Left ventricle myocardium inferior (tissue), 1 donor: ENCODE results near the gene SLC6A11. TPM values are rescaled to one million over a fixed set of nuclear protein-coding genes. Genes with fewer than 3 reads are reported as not detected.

Source experiments
- DNase-seq: peaks from one replicate; pipeline ENCODE4 v3.0.0-alpha.2; 2020
- H3K27ac ChIP-seq: fragments of 200-600 bp; replicated peaks from 2 replicates; pipeline ENCODE4 v1.8.0; 2021
- H3K27me3 ChIP-seq: fragments of 200-600 bp; 2 replicates; pipeline ENCODE4 v1.8.0; 2021; ENCODE audit warnings: low read depth
- H3K36me3 ChIP-seq: fragments of 200-600 bp; 2 replicates; pipeline ENCODE4 v1.8.0; 2021
- H3K4me1 ChIP-seq: fragments of 200-600 bp; 2 replicates; pipeline ENCODE4 v1.8.0; 2021
- H3K4me3 ChIP-seq: fragments of 200-600 bp; 2 replicates; pipeline ENCODE4 v1.8.0; 2021; ENCODE audit warnings: mild to moderate bottlenecking, moderate library complexity
- H3K9me3 ChIP-seq: fragments of 200-600 bp; replicated peaks from 2 replicates; pipeline ENCODE4 v1.8.0; 2021
- CTCF ChIP-seq: fragments of 200-600 bp; IDR thresholded peaks from 2 replicates; pipeline ENCODE4 v1.8.0; 2021; ENCODE audit warnings: antibody characterized with exemption, mild to moderate bottlenecking, borderline replicate concordance
- intact Hi-C: fragments of 100-400 bp; cut with micrococcal nuclease; formaldehyde crosslinking; loops from one replicate; pipeline ENCODE4 v1.11.0; 2022
- total RNA-seq: library from RNA; stranded (reverse); fragmentation: NEBNext Ultra II Directional; extraction: Animal tissue kit (Norgen Biotek cat#: 25700); gene quantifications from one replicate; pipeline ENCODE4 v1.2.1, GENCODE V29; 2021
- donor health status: DM: no; HTN: yes; CAD: no; lungs with severe emphysema.

SLC6A11 gene
- total RNA-seq, 1 donor from 2014 or later = not detected

GRCh38 chr3:10777627-10778026 is 38.4 kb upstream of the SLC6A11 start:
- H3K27me3 ChIP-seq = peaks cover 69% of the 10 kb centered on the region
- H3K36me3 ChIP-seq = no peaks in the 10 kb centered on the region
- H3K4me3 ChIP-seq = no peak overlapping the region
- H3K9me3 ChIP-seq = peaks cover 7% of the 10 kb centered on the region
- no peak for TF ChIP-seq CTCF
- no peaks in the 10 kb centered on the region for H3K4me1 ChIP-seq
- H3K27ac ChIP-seq = no peak overlapping the region
- DNase-seq = no peak
- intact Hi-C loops = no loop called here

GRCh38 chr3:10778492-10779292 is 37.3 kb upstream of the SLC6A11 start:
- no peak for TF ChIP-seq CTCF
- H3K4me1 ChIP-seq = no peaks in the 10 kb centered on the region
- H3K27ac ChIP-seq = no peak overlapping the region
- H3K9me3 ChIP-seq = peaks cover under 1% of the 10 kb centered on the region
- no peak for DNase-seq
- H3K27me3 ChIP-seq = peaks cover 64% of the 10 kb centered on the region
- intact Hi-C loops = no loop called here
- H3K4me3 ChIP-seq = no peak overlapping the region
- no peaks in the 10 kb centered on the region for H3K36me3 ChIP-seq

GRCh38 chr3:10779293-10779805 is 36.7 kb upstream of the SLC6A11 start:
- intact Hi-C loops = no loop called here
- no peak for TF ChIP-seq CTCF

GRCh38 chr3:10780243-10780642 is 35.8 kb upstream of the SLC6A11 start:
- Histone ChIP-seq H3K9me3 (no peaks in the 10 kb centered on the region), H3K4me3 (no peak overlapping the region), H3K27me3 (peaks cover 64% of the 10 kb centered on the region), H3K36me3 (no peaks in the 10 kb centered on the region), H3K4me1 (no peaks in the 10 kb centered on the region), H3K27ac (no peak overlapping the region)
- intact Hi-C loops = no loop called here
- DNase-seq = no peak
- TF ChIP-seq CTCF = no peak

More at GRCh38 chr3:10779293-10779805, 36.7 kb upstream of the SLC6A11 start:
- no peak for DNase-seq
- Histone ChIP-seq H3K4me3 (no peak overlapping the region), H3K27me3 (peaks cover 64% of the 10 kb centered on the region), H3K36me3 (no peaks in the 10 kb centered on the region), H3K9me3 (no peaks in the 10 kb centered on the region), H3K27ac (no peak overlapping the region), H3K4me1 (no peaks in the 10 kb centered on the region)

GRCh38 chr3:10780922-10781321 is 35.1 kb upstream of the SLC6A11 start:
- no peaks in the 10 kb centered on the region for H3K9me3 ChIP-seq
- no peaks in the 10 kb centered on the region for H3K4me1 ChIP-seq
- no peak for TF ChIP-seq CTCF
- peaks cover 64% of the 10 kb centered on the region for H3K27me3 ChIP-seq
- H3K4me3 ChIP-seq = no peak overlapping the region
- no peak overlapping the region for H3K27ac ChIP-seq
- no peak for DNase-seq
- no peaks in the 10 kb centered on the region for H3K36me3 ChIP-seq
- intact Hi-C loops = no loop called here
